Glutamatergic neuron (in vitro differentiated cells): ENCODE measurements around the gene KCNT1. TPM values are rescaled to one million over a fixed set of nuclear protein-coding genes. Genes with fewer than 3 reads are reported as not detected.

Experiments
- DNase-seq: peaks from one replicate; pipeline ENCODE4 v3.0.0; 2022
- H3K27ac Mint-ChIP-seq: one replicate; pipeline ENCODE4 v1.8.0; 2020; ENCODE audit warnings: mild to moderate bottlenecking, mixed read lengths, inconsistent platforms; ENCODE audit not compliant: unreplicated experiment
- H3K27me3 Mint-ChIP-seq: one replicate; pipeline ENCODE4 v1.8.0; 2020; ENCODE audit warnings: mild to moderate bottlenecking, moderate library complexity, mixed read lengths, inconsistent platforms; ENCODE audit not compliant: unreplicated experiment
- H3K36me3 Mint-ChIP-seq: one replicate; pipeline ENCODE4 v1.8.0; 2020; ENCODE audit warnings: mild to moderate bottlenecking, mixed read lengths, inconsistent platforms; ENCODE audit not compliant: unreplicated experiment
- H3K4me1 Mint-ChIP-seq: one replicate; pipeline ENCODE4 v1.8.0; 2020; ENCODE audit warnings: mild to moderate bottlenecking, low read depth, mixed read lengths, inconsistent platforms; ENCODE audit not compliant: unreplicated experiment
- H3K4me3 Mint-ChIP-seq: one replicate; pipeline ENCODE4 v1.8.0; 2020; ENCODE audit warnings: mild to moderate bottlenecking, mixed read lengths, inconsistent platforms; ENCODE audit not compliant: unreplicated experiment
- H3K9me3 Mint-ChIP-seq: one replicate; pipeline ENCODE4 v1.8.0; 2020; ENCODE audit warnings: mild to moderate bottlenecking, moderate library complexity, mixed read lengths, inconsistent platforms; ENCODE audit not compliant: unreplicated experiment
- CTCF ChIP-seq: fragments of 200-600 bp; sonication (generic); IDR thresholded peaks from one replicate; pipeline ENCODE4 v1.5.0; 2021; ENCODE audit not compliant: partially characterized antibody, unreplicated experiment
- total RNA-seq: library from RNA; stranded (reverse); fragmentation: NEBNext Ultra II Directional; extraction: Animal tissue kit (Norgen Biotek cat#: 25700); gene quantifications from one replicate; pipeline ENCODE4 v1.2.1, GENCODE V29; 2021; ENCODE audit not compliant: unreplicated experiment

The KCNT1 gene
- total RNA-seq, 1 donor from 2014 or later = 0.76 TPM

GRCh38 chr9:135753391-135754105 lies 51.6 kb downstream of the KCNT1 start:
- no peak for TF ChIP-seq CTCF
- Mint-ChIP-seq H3K36me3 (peaks cover 6% of the 10 kb centered on the region), H3K4me1 (no peaks in the 10 kb centered on the region), H3K27me3 (peaks cover 5% of the 10 kb centered on the region), H3K4me3 (no peak overlapping the region), H3K9me3 (peaks cover 5% of the 10 kb centered on the region), H3K27ac (no peak overlapping the region)
- DNase-seq = no peak

GRCh38 chr9:135756576-135756975 lies 54.6 kb downstream of the KCNT1 start:
- Mint-ChIP-seq H3K4me1 (no peaks in the 10 kb centered on the region), H3K4me3 (no peak overlapping the region), H3K27ac (no peak overlapping the region), H3K9me3 (peaks cover 10% of the 10 kb centered on the region), H3K36me3 (peaks cover 17% of the 10 kb centered on the region), H3K27me3 (peaks cover 13% of the 10 kb centered on the region)
- TF ChIP-seq CTCF = no peak
- DNase-seq = no peak

- Mint-ChIP-seq H3K27me3 (peaks cover 13% of the 10 kb centered on the region), H3K4me1 (no peaks in the 10 kb centered on the region), H3K36me3 (peaks cover 17% of the 10 kb centered on the region), H3K9me3 (peaks cover 7% of the 10 kb centered on the region), H3K4me3 (no peak overlapping the region), H3K27ac (no peak overlapping the region)
- DNase-seq = no peak
- TF ChIP-seq CTCF = no peak
Measured at GRCh38 chr9:135757356-135757755, 55.4 kb downstream of the KCNT1 start.

- Mint-ChIP-seq H3K36me3 (peaks cover 11% of the 10 kb centered on the region), H3K4me1 (no peaks in the 10 kb centered on the region), H3K9me3 (peaks cover 4% of the 10 kb centered on the region), H3K27me3 (peaks cover 8% of the 10 kb centered on the region), H3K4me3 (no peak overlapping the region), H3K27ac (no peak overlapping the region)
- no peak for TF ChIP-seq CTCF
- no peak for DNase-seq
Measured at GRCh38 chr9:135758056-135758455, 56.1 kb downstream of the KCNT1 start.

GRCh38 chr9:135758870-135759269 lies 56.9 kb downstream of the KCNT1 start:
- peaks cover 10% of the 10 kb centered on the region for H3K36me3 Mint-ChIP-seq
- no peaks in the 10 kb centered on the region for H3K4me1 Mint-ChIP-seq
- no peak for DNase-seq
- no peak overlapping the region for H3K4me3 Mint-ChIP-seq
- no peak for TF ChIP-seq CTCF
- H3K27me3 Mint-ChIP-seq = peaks cover 10% of the 10 kb centered on the region
- H3K27ac Mint-ChIP-seq = no peak overlapping the region
- H3K9me3 Mint-ChIP-seq = peaks cover 4% of the 10 kb centered on the region
